HEK293 (cell line): ENCODE data around the gene SART1.

Experiments used
- FEZF1 ChIP-seq: fragments of 450-650 bp; formaldehyde crosslinking; IDR thresholded peaks from 2 replicates; pipeline ENCODE4 v1.5.1; 2016; ENCODE audit warnings: missing biosample characterization, missing genetic modification characterization
- KLF16 ChIP-seq: fragments of 450-650 bp; formaldehyde crosslinking; IDR thresholded peaks from 2 replicates; pipeline ENCODE4 v1.5.1; 2017; ENCODE audit warnings: missing biosample characterization, missing genetic modification characterization
- MYNN ChIP-seq: fragments of 450-650 bp; formaldehyde crosslinking; IDR thresholded peaks from 2 replicates; pipeline ENCODE4 v1.5.1; 2016; ENCODE audit warnings: missing biosample characterization, missing genetic modification characterization, borderline replicate concordance
- PATZ1 ChIP-seq: fragments of 450-650 bp; formaldehyde crosslinking; IDR thresholded peaks from 2 replicates; pipeline ENCODE4 v1.5.1; 2016; ENCODE audit warnings: missing biosample characterization, missing genetic modification characterization
- REPIN1 ChIP-seq: fragments of 450-650 bp; formaldehyde crosslinking; IDR thresholded peaks from 2 replicates; pipeline ENCODE4 v1.5.1; 2017; ENCODE audit warnings: missing biosample characterization, missing genetic modification characterization, low read depth
- TRIM28 ChIP-seq: IDR thresholded peaks from 2 replicates; pipeline ENCODE4 v1.6.1; 2011; ENCODE audit warnings: low read length, control low read depth, borderline replicate concordance
- ZBTB26 ChIP-seq: fragments of 450-650 bp; formaldehyde crosslinking; optimal IDR thresholded peaks from 2 replicates; pipeline ENCODE3; 2016; ENCODE audit warnings: missing biosample characterization, mild to moderate bottlenecking, missing genetic modification characterization
- ZNF121 ChIP-seq: fragments of 450-650 bp; formaldehyde crosslinking; IDR thresholded peaks from 2 replicates; pipeline ENCODE4 v1.5.1; 2016; ENCODE audit warnings: missing biosample characterization, missing genetic modification characterization
- ZNF133 ChIP-seq: fragments of 450-650 bp; formaldehyde crosslinking; IDR thresholded peaks from 2 replicates; pipeline ENCODE4 v1.5.1; 2016; ENCODE audit warnings: missing biosample characterization, missing genetic modification characterization
- ZNF146 ChIP-seq: fragments of 450-650 bp; formaldehyde crosslinking; IDR thresholded peaks from 2 replicates; pipeline ENCODE4 v1.5.1; 2016; ENCODE audit warnings: missing biosample characterization, missing genetic modification characterization
- ZNF148 ChIP-seq: fragments of 450-650 bp; formaldehyde crosslinking; IDR thresholded peaks from 2 replicates; pipeline ENCODE4 v1.5.0; 2017; ENCODE audit warnings: missing biosample characterization, missing genetic modification characterization, borderline replicate concordance
- ZNF184 ChIP-seq: fragments of 450-650 bp; IDR thresholded peaks from 2 replicates; pipeline ENCODE4 v1.5.1; 2018; ENCODE audit warnings: missing biosample characterization, mild to moderate bottlenecking, missing genetic modification characterization
- ZNF239 ChIP-seq: fragments of 450-650 bp; formaldehyde crosslinking; IDR thresholded peaks from 2 replicates; pipeline ENCODE4 v1.5.1; 2016; ENCODE audit warnings: missing biosample characterization, missing genetic modification characterization
- ZNF292 ChIP-seq: fragments of 450-650 bp; formaldehyde crosslinking; IDR thresholded peaks from 2 replicates; pipeline ENCODE4 v1.5.1; 2016; ENCODE audit warnings: low read depth, missing biosample characterization, missing genetic modification characterization, borderline replicate concordance
- ZNF324 ChIP-seq: fragments of 450-650 bp; formaldehyde crosslinking; IDR thresholded peaks from 2 replicates; pipeline ENCODE4 v1.5.1; 2016; ENCODE audit warnings: missing biosample characterization, missing genetic modification characterization
- ZNF335 ChIP-seq: fragments of 450-650 bp; formaldehyde crosslinking; conservative IDR thresholded peaks from 2 replicates; pipeline ENCODE4 v1.5.1; 2016; ENCODE audit warnings: missing biosample characterization, missing genetic modification characterization
- ZNF354C ChIP-seq: fragments of 450-650 bp; formaldehyde crosslinking; IDR thresholded peaks from 2 replicates; pipeline ENCODE4 v1.5.1; 2016; ENCODE audit warnings: missing biosample characterization, missing genetic modification characterization, low read depth, borderline replicate concordance
- ZNF391 ChIP-seq: fragments of 450-650 bp; formaldehyde crosslinking; IDR thresholded peaks from 2 replicates; pipeline ENCODE4 v1.5.1; 2016; ENCODE audit warnings: low read depth, missing biosample characterization, missing genetic modification characterization, borderline replicate concordance
- ZNF473 ChIP-seq: fragments of 450-650 bp; formaldehyde crosslinking; IDR thresholded peaks from 2 replicates; pipeline ENCODE4 v1.5.1; 2017; ENCODE audit warnings: missing biosample characterization, missing genetic modification characterization
- ZNF621 ChIP-seq: fragments of 450-650 bp; formaldehyde crosslinking; IDR thresholded peaks from 2 replicates; pipeline ENCODE4 v1.5.1; 2017; ENCODE audit warnings: missing biosample characterization, missing genetic modification characterization
- ZNF623 ChIP-seq: fragments of 450-650 bp; formaldehyde crosslinking; IDR thresholded peaks from 2 replicates; pipeline ENCODE4 v1.5.1; 2016; ENCODE audit warnings: missing biosample characterization, missing genetic modification characterization
- ZNF639 ChIP-seq: fragments of 450-650 bp; formaldehyde crosslinking; IDR thresholded peaks from 2 replicates; pipeline ENCODE4 v1.5.1; 2016; ENCODE audit warnings: missing biosample characterization, missing genetic modification characterization
- ZNF704 ChIP-seq: fragments of 450-650 bp; formaldehyde crosslinking; IDR thresholded peaks from 2 replicates; pipeline ENCODE4 v1.5.1; 2016; ENCODE audit warnings: missing biosample characterization, missing genetic modification characterization
- ZNF785 ChIP-seq: fragments of 450-650 bp; formaldehyde crosslinking; IDR thresholded peaks from 2 replicates; pipeline ENCODE4 v1.5.1; 2016; ENCODE audit warnings: missing biosample characterization, missing genetic modification characterization
- ZSCAN5A ChIP-seq: fragments of 450-650 bp; formaldehyde crosslinking; IDR thresholded peaks from 2 replicates; pipeline ENCODE4 v1.5.1; 2016; ENCODE audit warnings: missing biosample characterization, missing genetic modification characterization
- ZXDB ChIP-seq: fragments of 450-650 bp; formaldehyde crosslinking; IDR thresholded peaks from 2 replicates; pipeline ENCODE4 v1.5.1; 2016; ENCODE audit warnings: missing biosample characterization, missing genetic modification characterization

SART1 gene

GRCh38 chr11:66001942-66002647 is 40.6 kb downstream of the SART1 start, which contains the start of the genes BANF1 and EIF1AD (continued):
- TF ChIP-seq ZNF473 (tag by site-specific recombination) (no peak), ZNF623 (peak; percentile 47), REPIN1 (tag by site-specific recombination) (peak; percentile 95), ZNF639 (tag by site-specific recombination) (peak; percentile 100), ZNF292 (no peak), ZNF391 (tag by site-specific recombination) (peak; percentile 97), ZNF146 (tag by site-specific recombination) (peak; percentile 67), TRIM28 (peak; percentile 83), ZSCAN5A (peak; percentile 95), ZBTB26 (tag by site-specific recombination) (peak; percentile 68), ZNF354C (tag by site-specific recombination) (no peak), ZNF184 (tag by site-specific recombination) (peak; percentile 76; the same call in 1 of the 2 replicates), ZNF148 (tag by site-specific recombination) (peak; percentile 90), ZNF121 (tag by site-specific recombination) (0 out of 2 replicates have a peak, but pooled peaks have one; percentile 27), ZNF704 (tag by site-specific recombination) (no peak), ZNF621 (tag by site-specific recombination) (no peak), ZXDB (tag by site-specific recombination) (peak; percentile 98), FEZF1 (tag by site-specific recombination) (peak; percentile 29; the same call in 1 of the 2 replicates), ZNF324 (tag by site-specific recombination) (peak; percentile 97), ZNF335 (peak; percentile 92), PATZ1 (peak; percentile 51; the same call in 1 of the 2 replicates), ZNF239 (tag by site-specific recombination) (0 out of 2 replicates have a peak, but pooled peaks have one; percentile 66), KLF16 (peak; percentile 99), ZNF785 (tag by site-specific recombination) (no peak), ZNF133 (tag by site-specific recombination) (no peak), MYNN (peak; percentile 68; the same call in 1 of the 2 replicates)
